K562 (cell line): ENCODE data around the gene FSIP2. TPM values are rescaled to one million over a fixed set of nuclear protein-coding genes. Genes with fewer than 3 reads are reported as not detected.
A peak's percentile ranks its signal among the peaks of the same experiment; 100 is the strongest.

Source experiments
- ATAC-seq: fragments of 200-7000 bp; cut with Tn5 transposase; 3 replicates; pipeline ENCODE4 v1.9.1; 2020; ENCODE audit warnings: moderate library complexity
- BruUV-seq: library from RNA; stranded (reverse); fragments of 400-500 nt; replicated peaks from 2 replicates; lab custom pipeline; 2021; lab: Mats Ljungman, UMichigan
- CTCF ChIA-PET: fragments of 300-600 bp; formaldehyde crosslinking; extraction: SDS; loops from one replicate; lab custom pipeline; 2021; ENCODE audit warnings: low intra/inter-chr PET ratio; lab: Yijun Ruan, JAX
- POLR2A ChIA-PET: fragments of 300-600, 350-650 bp; sonication (Branson Sonifier 250); formaldehyde crosslinking; extraction: SDS; loops from one replicate; lab custom pipeline; 2021; ENCODE audit warnings: antibody characterized with exemption, inconsistent platforms; lab: Yijun Ruan, JAX
- DNase-seq, 4 experiments: peaks; one replicate each; pipeline versions ENCODE4 v3.0.0 to v3.0.0-alpha.2; 2011 to 2018; ENCODE audit warnings: low spot score in 3 of 4, mixed read lengths in 3 of 4; ENCODE audit errors: extremely low read depth in 1 of 4
- FAIRE-seq: peaks from 2 replicates; lab custom pipeline; 2011; peaks lifted over from hg19 to GRCh38; lab: Jason Lieb, UNC
- H2AFZ ChIP-seq: 2 replicates; pipeline ENCODE4 v1.6.0; 2011; ENCODE audit warnings: low read depth, low read length, control low read depth, inconsistent platforms
- H3K27ac ChIP-seq: fragments of 200-600 bp; 3 replicates; pipeline ENCODE4 v1.8.0; 2011; ENCODE audit warnings: low read depth, mild to moderate bottlenecking, control low read depth, inconsistent platforms, low read length, moderate library complexity, mixed read lengths; ENCODE audit errors: extremely low read depth
- H3K27me3 ChIP-seq, 2 experiments: fragments of 300-600 bp in 1 of 2; 2 replicates in 1 of 2; 3 replicates in 1 of 2; pipeline versions ENCODE4 v1.6.0 to v1.8.0; 2011; ENCODE audit warnings: inconsistent platforms in 2 of 2, low read length in 2 of 2, mild to moderate bottlenecking in 1 of 2, mixed read lengths in 1 of 2, moderate library complexity in 1 of 2; ENCODE audit not compliant: control insufficient read depth in 2 of 2, insufficient read depth in 2 of 2
- H3K36me3 ChIP-seq: fragments of 300-600 bp; 3 replicates; pipeline ENCODE4 v1.8.0; 2011; ENCODE audit warnings: mild to moderate bottlenecking, low read length, inconsistent platforms; ENCODE audit not compliant: control insufficient read depth, insufficient read depth
- H3K4me1 ChIP-seq, 2 experiments: fragments of 200-600 bp in 1 of 2; replicated peaks in 1 of 2; 2 replicates in 1 of 2; 3 replicates in 1 of 2; pipeline versions ENCODE4 v1.5.1 to v1.8.0; 2011; ENCODE audit warnings: inconsistent platforms in 2 of 2, low read length in 2 of 2, mild to moderate bottlenecking in 1 of 2, mixed read lengths in 1 of 2, moderate library complexity in 1 of 2; ENCODE audit not compliant: control insufficient read depth in 2 of 2, insufficient read depth in 2 of 2
- H3K4me2 ChIP-seq: 2 replicates; pipeline ENCODE4 v1.6.1; 2011; ENCODE audit warnings: low read length, control low read depth, inconsistent platforms, mixed read lengths; ENCODE audit not compliant: insufficient read depth
- H3K4me3 ChIP-seq: fragments of 200-600 bp; sonication (generic), shearing (Covaris generic); 2 replicates; pipeline ENCODE4 v1.5.1; 2016; ENCODE audit warnings: control low read depth, inconsistent platforms
- H3K79me2 ChIP-seq: fragments of 200-600 bp; 3 replicates; pipeline ENCODE4 v1.8.0; 2011; ENCODE audit warnings: low read length, inconsistent platforms; ENCODE audit not compliant: control insufficient read depth, insufficient read depth
- H3K9ac ChIP-seq, 2 experiments: 2 replicates each; pipeline versions ENCODE4 v1.6.0 to v1.6.1; 2011; ENCODE audit warnings: low read depth in 2 of 2, low read length in 2 of 2, control low read depth in 1 of 2, inconsistent platforms in 1 of 2, mild to moderate bottlenecking in 1 of 2, mixed read lengths in 1 of 2; ENCODE audit not compliant: insufficient read depth in 1 of 2
- H3K9me1 ChIP-seq: one replicate; pipeline ENCODE4 v1.6.0; 2011; ENCODE audit warnings: inconsistent platforms, mild to moderate bottlenecking, low read length, moderate library complexity; ENCODE audit not compliant: control insufficient read depth, insufficient read depth
- H3K9me3 ChIP-seq: replicated peaks from 2 replicates; pipeline ENCODE4 v1.5.1; 2011; ENCODE audit warnings: low read depth, low read length, inconsistent platforms; ENCODE audit not compliant: control insufficient read depth, insufficient read depth
- H4K20me1 ChIP-seq: replicated peaks from 2 replicates; pipeline ENCODE4 v1.6.1; 2011; ENCODE audit warnings: low read length, inconsistent platforms, mixed read lengths; ENCODE audit not compliant: control insufficient read depth, insufficient read depth
- BHLHE40 ChIP-seq: IDR thresholded peaks from 2 replicates; pipeline ENCODE4 v1.6.1; 2011; ENCODE audit warnings: low read length, improper control_type of control experiment
- CREBBP ChIP-seq: IDR thresholded peaks from one replicate; pipeline ENCODE4 v1.6.1; 2012; ENCODE audit warnings: low read depth, mild to moderate bottlenecking, control low read depth, inconsistent platforms, low read length
- EGR1 ChIP-seq: fragments of 450-650 bp; conservative IDR thresholded peaks from 2 replicates; pipeline ENCODE4 v1.6.1; 2017; ENCODE audit warnings: mild to moderate bottlenecking
- FOXP1 ChIP-seq: sonication (generic); formaldehyde crosslinking; IDR thresholded peaks from 2 replicates; pipeline ENCODE4 v1.8.0; 2022; ENCODE audit warnings: mild to moderate bottlenecking, missing genetic modification reagents
- HEY1 ChIP-seq: fragments of 250-450 bp; sonication (Bioruptor Pico); IDR thresholded peaks from 2 replicates; pipeline ENCODE4 v1.5.0; 2020; ENCODE audit warnings: mild to moderate bottlenecking, moderate library complexity, borderline replicate concordance
- HNRNPH1 ChIP-seq: fragments of 200-400 bp; formaldehyde crosslinking; optimal IDR thresholded peaks from 2 replicates; pipeline ENCODE3; 2017; ENCODE audit warnings: low read depth, mild to moderate bottlenecking, low read length, moderate library complexity
- MAZ ChIP-seq, 2 experiments: fragments of 450-650 bp in 1 of 2; sonication (generic) in 1 of 2; formaldehyde crosslinking; IDR thresholded peaks in 1 of 2; conservative IDR thresholded peaks in 1 of 2; 2 replicates each; pipeline versions ENCODE4 v1.4.0 to v1.5.0; 2020; ENCODE audit warnings: mild to moderate bottlenecking in 1 of 2, missing genetic modification reagents in 1 of 2
- MYBL2 ChIP-seq, 2 experiments: fragments of 450-650 bp in 1 of 2; sonication (generic) in 1 of 2; formaldehyde crosslinking in 1 of 2; IDR thresholded peaks; 2 replicates each; pipeline versions ENCODE4 v1.6.1 to v1.8.1; 2017 to 2022; ENCODE audit warnings: borderline replicate concordance in 1 of 2, inconsistent platforms in 1 of 2, low read depth in 1 of 2, mild to moderate bottlenecking in 1 of 2, missing genetic modification reagents in 1 of 2, moderate library complexity in 1 of 2
- SAFB ChIP-seq: fragments of 200-400 bp; formaldehyde crosslinking; IDR thresholded peaks from 2 replicates; pipeline ENCODE4 v1.6.1; 2017; ENCODE audit warnings: low read depth, low read length, borderline replicate concordance
- SLC30A9 ChIP-seq: fragments of 250-450 bp; sonication (Bioruptor Pico); IDR thresholded peaks from 2 replicates; pipeline ENCODE4 v1.8.0; 2022; ENCODE audit warnings: mild to moderate bottlenecking, moderate library complexity
- STAT5A ChIP-seq: IDR thresholded peaks from 2 replicates; pipeline ENCODE4 v1.6.1; 2012; ENCODE audit warnings: low read length, inconsistent platforms, borderline replicate concordance
- SUPT5H ChIP-seq: fragments of 450-650 bp; IDR thresholded peaks from 2 replicates; pipeline ENCODE4 v1.6.1; 2016
- THAP12 ChIP-seq: fragments of 250-450 bp; sonication (Bioruptor Pico); IDR thresholded peaks from 2 replicates; pipeline ENCODE4 v1.9.0; 2021; ENCODE audit warnings: mild to moderate bottlenecking, inconsistent platforms
- THAP7 ChIP-seq: fragments of 250-450 bp; sonication (Bioruptor Pico); IDR thresholded peaks from 2 replicates; pipeline ENCODE4 v1.5.0; 2021
- ZNF274 ChIP-seq: IDR thresholded peaks from 2 replicates; pipeline ENCODE4 v1.6.1; 2011; ENCODE audit warnings: low read depth, mild to moderate bottlenecking, low read length, moderate library complexity, borderline replicate concordance
- ZNF551 ChIP-seq: fragments of 250-450 bp; sonication (Bioruptor Pico); IDR thresholded peaks from 2 replicates; pipeline ENCODE4 v1.5.0; 2021; ENCODE audit warnings: mild to moderate bottlenecking, moderate library complexity
- WGBS: fragments of 100-300 bp; shearing (Covaris generic); methylation state at CpG from one replicate; pipeline ENCODE4 v1.1.6; 2016; ENCODE audit warnings: low coverage, mixed read lengths; ENCODE audit not compliant: insufficient coverage; ENCODE audit errors: missing lambda C conversion rate; 5-methylcytosine and 5-hydroxymethylcytosine counted together
- in situ Hi-C: fragments of 300-500 bp; cut with MboI; formaldehyde crosslinking; loops from 4 replicates; pipeline ENCODE4 v1.15.0; 2018; ENCODE audit warnings: inconsistent platforms, mixed read lengths
- intact Hi-C: fragments of 100-400 bp; cut with micrococcal nuclease; formaldehyde crosslinking; loops from 2 replicates; pipeline ENCODE4 v1.14.2; 2022
- polyA plus RNA-seq, 8 experiments: library from polyadenylated mRNA; depleted of rRNA in 4 of 8; stranded (reverse) in 5 of 8; unstranded in 3 of 8; fragments of >200 nt; fragmentation: Nextera tagmentation in 2 of 8; fragmentation: Illumina TruSeq in 1 of 8; extraction: Ambion mirVana in 2 of 8; extraction: Trizol in 1 of 8; gene quantifications; 2 replicates each; pipeline versions ENCODE4 v1.2.1 to v1.2.3, GENCODE V29; 2011 to 2014; ENCODE audit warnings: inconsistent platforms in 1 of 8, missing spikeins in 1 of 8
- total RNA-seq, 7 experiments: library from RNA; depleted of rRNA in 6 of 7; stranded (reverse); fragments of >200 nt in 6 of 7; fragmentation: Illumina TruSeq in 2 of 7; extraction: Trizol in 2 of 7; gene quantifications; 2 replicates each; pipeline versions ENCODE4 v1.2.1 to v1.2.3, GENCODE V29; 2011 to 2021; ENCODE audit warnings: low replicate concordance in 1 of 7

Gene FSIP2
- total and polyA plus RNA-seq, 9 of the 15 experiments (the other 6 are each of a cell fraction or from before 2014, with no cell fraction given) = 0.01 to 0.04 TPM; not detected in 7

DNA sequence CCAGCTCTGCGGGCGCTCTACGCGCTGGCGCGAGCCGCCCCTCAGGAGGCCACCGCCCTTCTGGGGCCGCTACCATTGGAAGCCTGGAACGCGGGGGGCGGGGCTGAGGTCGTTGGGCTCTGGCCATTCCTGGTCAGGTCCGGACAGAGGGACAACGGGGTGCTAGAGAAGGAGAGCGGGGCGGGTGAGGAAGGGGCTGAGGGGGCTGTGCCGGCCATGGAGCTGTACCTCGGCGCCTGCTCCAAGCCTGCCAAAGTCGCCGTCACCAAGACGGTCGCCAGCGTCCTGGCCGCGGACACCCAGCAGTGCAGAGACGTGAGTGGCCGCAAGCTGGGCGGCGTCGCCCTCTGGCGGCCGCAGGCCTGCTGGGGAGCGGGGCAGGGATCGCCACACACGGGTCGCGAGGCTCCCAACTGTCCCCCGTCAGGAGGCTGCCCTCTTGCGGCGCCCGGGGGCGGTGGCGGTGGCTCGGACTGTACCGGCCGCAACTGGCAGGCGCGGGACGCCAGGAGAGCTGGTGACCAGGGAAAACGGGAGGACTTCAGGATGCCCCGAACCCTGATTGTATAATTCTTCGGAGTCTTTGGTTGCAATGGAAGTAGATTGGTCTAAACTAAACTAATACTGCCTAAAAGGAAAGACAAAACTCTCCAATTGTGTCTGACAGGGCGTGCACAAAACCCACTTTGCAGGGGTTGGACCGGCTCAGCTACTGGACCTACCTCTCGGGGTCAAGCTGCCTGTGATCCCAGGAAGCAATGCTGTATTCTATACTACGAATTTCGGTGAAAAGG is at the start of gene FSIP2 (continued):
- no peak for TF ChIP-seq ZNF274
- 0 out of 2 replicates have a peak, but pooled peaks have one; percentile 20 for TF ChIP-seq SAFB
- no peak for TF ChIP-seq THAP7 (CRISPR knock-in tag)
- TF ChIP-seq HEY1 = no peak
- TF ChIP-seq SLC30A9 (CRISPR knock-in tag) = no peak
- TF ChIP-seq FOXP1 (CRISPR knock-in tag) = no peak
- peak; percentile 61 to 65; a peak in 2 of 4 replicates for TF ChIP-seq MAZ (CRISPR knock-in tag; conservative IDR thresholded peaks at IDR 0.05 in 1 of 2, IDR thresholded peaks at IDR 0.05 in 1 of 2)

- intact Hi-C loops = no loop called here
- no peaks in the 10 kb centered on the region for H3K27me3 ChIP-seq
- H3K4me1 ChIP-seq = no peaks in the 10 kb centered on the region
- no peak overlapping the region for H2AFZ ChIP-seq
- H3K27ac ChIP-seq = no peak overlapping the region
- no peak overlapping the region for H3K4me3 ChIP-seq
- ChIA-PET POLR2A (no interaction called here), CTCF (no interaction called here)
- no TSS peak for BruUV-seq
- H3K36me3 ChIP-seq = no peaks in the 10 kb centered on the region
- 2% methylated on average over 3 of the region's 3 CpGs for WGBS
- no peaks in the 10 kb centered on the region; the same call in 1 of the 2 replicates for H3K9me3 ChIP-seq
- FAIRE-seq (no peak), ATAC-seq (no peak), DNase-seq (no peak)
- no peaks in the 10 kb centered on the region for H4K20me1 ChIP-seq
- no peak overlapping the region for H3K9ac ChIP-seq
- no peak overlapping the region for H3K4me2 ChIP-seq
- H3K9me1 ChIP-seq = no peaks in the 10 kb centered on the region
- in situ Hi-C loops = no loop called here
- H3K79me2 ChIP-seq = no peaks in the 10 kb centered on the region
- TF ChIP-seq SUPT5H (no peak), CREBBP (no peak), ZNF551 (CRISPR knock-in tag) (no peak), HNRNPH1 (no peak), THAP12 (CRISPR knock-in tag) (no peak), EGR1 (no peak), BHLHE40 (no peak), MYBL2 (IDR thresholded peaks at IDR 0.05; ENCODE audit: low read depth) (no peak), MYBL2 (CRISPR knock-in tag; IDR thresholded peaks at IDR 0.05; ENCODE audit: borderline replicate concordance) (no peak), STAT5A (no peak)
Measured at GRCh38 chr2:185689906-185690539, 48.6 kb upstream of the FSIP2 start.
